ENCODE results near the gene MARCO. TPM values are rescaled to one million over a fixed set of nuclear protein-coding genes. Genes with fewer than 3 reads are reported as not detected.

Gene MARCO
- total RNA-seq, 1 donor, result not detected

- Histone ChIP-seq H3K4me3 (ENCODE audit: insufficient read depth, low read length) (no peak overlapping the region), H3K4me2 (ENCODE audit: insufficient read depth, low read length) (no peak overlapping the region), H3K27ac (ENCODE audit: low read depth, low read length) (no peak overlapping the region), H3K9me3 (ENCODE audit: low read depth, low read length) (no peaks in the 10 kb centered on the region), H2AFZ (ENCODE audit: low read length) (no peak overlapping the region), H3K79me2 (ENCODE audit: insufficient read depth, low read length) (no peaks in the 10 kb centered on the region), H3K36me3 (ENCODE audit: insufficient read depth, low read length) (no peaks in the 10 kb centered on the region), H3K27me3 (ENCODE audit: insufficient read depth, low read length) (peaks cover 3% of the 10 kb centered on the region), H4K20me1 (ENCODE audit: insufficient read depth, low read length) (no peaks in the 10 kb centered on the region), H3K4me1 (ENCODE audit: insufficient read depth, low read length) (no peaks in the 10 kb centered on the region)
- TF ChIP-seq CTCF (IDR thresholded peaks at IDR 0.05; ENCODE audit: extremely low read depth, low read depth, low read length), result no peak
- no peak for DNase-seq (ENCODE audit: insufficient read length, low spot score, missing footprints)
Measured at GRCh38 chr2:119025013-119025412, 83.0 kb downstream of the MARCO start.

GRCh38 chr2:119025762-119026351 lies 83.9 kb downstream of the MARCO start:
- no peaks in the 10 kb centered on the region for H3K9me3 ChIP-seq (ENCODE audit: low read depth, low read length)
- TF ChIP-seq CTCF (IDR thresholded peaks at IDR 0.05; ENCODE audit: extremely low read depth, low read depth, low read length), result no peak
- no peak overlapping the region for H3K4me2 ChIP-seq (ENCODE audit: insufficient read depth, low read length)
- no peak overlapping the region for H2AFZ ChIP-seq (ENCODE audit: low read length)
- H3K79me2 ChIP-seq (ENCODE audit: insufficient read depth, low read length), result no peaks in the 10 kb centered on the region
- H3K36me3 ChIP-seq (ENCODE audit: insufficient read depth, low read length), result no peaks in the 10 kb centered on the region
- no peaks in the 10 kb centered on the region for H3K4me1 ChIP-seq (ENCODE audit: insufficient read depth, low read length)
- H3K4me3 ChIP-seq (ENCODE audit: insufficient read depth, low read length), result no peak overlapping the region
- H3K27me3 ChIP-seq (ENCODE audit: insufficient read depth, low read length), result peaks cover 3% of the 10 kb centered on the region
- H3K27ac ChIP-seq (ENCODE audit: low read depth, low read length), result no peak overlapping the region
- H4K20me1 ChIP-seq (ENCODE audit: insufficient read depth, low read length), result no peaks in the 10 kb centered on the region
- no peak for DNase-seq (ENCODE audit: insufficient read length, low spot score, missing footprints)

GRCh38 chr2:119026890-119027289 lies 84.9 kb downstream of the MARCO start:
- peaks cover 3% of the 10 kb centered on the region for H3K27me3 ChIP-seq (ENCODE audit: insufficient read depth, low read length)
- no peak overlapping the region for H3K4me3 ChIP-seq (ENCODE audit: insufficient read depth, low read length)
- H3K79me2 ChIP-seq (ENCODE audit: insufficient read depth, low read length), result no peaks in the 10 kb centered on the region
- no peaks in the 10 kb centered on the region for H4K20me1 ChIP-seq (ENCODE audit: insufficient read depth, low read length)
- H2AFZ ChIP-seq (ENCODE audit: low read length), result no peak overlapping the region
- no peak for DNase-seq (ENCODE audit: insufficient read length, low spot score, missing footprints)
- H3K4me2 ChIP-seq (ENCODE audit: insufficient read depth, low read length), result no peak overlapping the region
- TF ChIP-seq CTCF (IDR thresholded peaks at IDR 0.05; ENCODE audit: extremely low read depth, low read depth, low read length), result no peak
- no peaks in the 10 kb centered on the region for H3K36me3 ChIP-seq (ENCODE audit: insufficient read depth, low read length)
- no peaks in the 10 kb centered on the region for H3K9me3 ChIP-seq (ENCODE audit: low read depth, low read length)
- no peak overlapping the region for H3K27ac ChIP-seq (ENCODE audit: low read depth, low read length)
- H3K4me1 ChIP-seq (ENCODE audit: insufficient read depth, low read length), result no peaks in the 10 kb centered on the region

- Histone ChIP-seq H3K27me3 (ENCODE audit: insufficient read depth, low read length) (peaks cover 3% of the 10 kb centered on the region), H3K9me3 (ENCODE audit: low read depth, low read length) (no peaks in the 10 kb centered on the region), H3K79me2 (ENCODE audit: insufficient read depth, low read length) (no peaks in the 10 kb centered on the region), H4K20me1 (ENCODE audit: insufficient read depth, low read length) (no peaks in the 10 kb centered on the region), H3K4me3 (ENCODE audit: insufficient read depth, low read length) (no peak overlapping the region), H2AFZ (ENCODE audit: low read length) (no peak overlapping the region), H3K27ac (ENCODE audit: low read depth, low read length) (no peak overlapping the region), H3K4me1 (ENCODE audit: insufficient read depth, low read length) (no peaks in the 10 kb centered on the region), H3K36me3 (ENCODE audit: insufficient read depth, low read length) (no peaks in the 10 kb centered on the region), H3K4me2 (ENCODE audit: insufficient read depth, low read length) (no peak overlapping the region)
- no peak for DNase-seq (ENCODE audit: insufficient read length, low spot score, missing footprints)
- TF ChIP-seq CTCF (IDR thresholded peaks at IDR 0.05; ENCODE audit: extremely low read depth, low read depth, low read length), result peak; percentile 53
Measured at GRCh38 chr2:119028327-119029174, 86.6 kb downstream of the MARCO start.

All from osteoblast (primary cell).